Endodermal cell (in vitro differentiated cells): ENCODE data around the gene CTTNBP2NL. TPM values are rescaled to one million over a fixed set of nuclear protein-coding genes. Genes with fewer than 3 reads are reported as not detected.
"Not testable (repeated sequence)": the region's sequence is repeated elsewhere in the genome, so short reads cannot be mapped to it uniquely, and the experiment has no call there.

Experiments used
- DNase-seq: peaks from one replicate; pipeline ENCODE4 v3.0.0-alpha.2; 2017
- H3K27ac ChIP-seq: 2 replicates; pipeline ENCODE4 v1.5.1; 2013; ENCODE audit warnings: mild to moderate bottlenecking, low read depth, low read length, moderate library complexity
- H3K27me3 ChIP-seq: 2 replicates; pipeline ENCODE4 v1.6.1; 2013; ENCODE audit warnings: mild to moderate bottlenecking, low read length, moderate library complexity; ENCODE audit not compliant: insufficient read depth, control insufficient read depth, poor library complexity, severe bottlenecking
- H3K36me3 ChIP-seq: 2 replicates; pipeline ENCODE4 v1.7.0; 2013; ENCODE audit warnings: mild to moderate bottlenecking, low read length, moderate library complexity; ENCODE audit not compliant: control insufficient read depth, insufficient read depth
- H3K4me1 ChIP-seq: one replicate; pipeline ENCODE4 v1.7.0; 2013; ENCODE audit warnings: low read length; ENCODE audit not compliant: control insufficient read depth, insufficient read depth
- H3K4me3 ChIP-seq: 2 replicates; pipeline ENCODE4 v1.5.1; 2013; ENCODE audit warnings: mild to moderate bottlenecking, low read length, moderate library complexity
- H3K9ac ChIP-seq: 2 replicates; pipeline ENCODE4 v1.6.1; 2013; ENCODE audit warnings: mild to moderate bottlenecking, low read length, moderate library complexity; ENCODE audit not compliant: poor library complexity, severe bottlenecking; ENCODE audit errors: extremely low read depth
- H3K9me3 ChIP-seq: 2 replicates; pipeline ENCODE4 v1.6.1; 2013; ENCODE audit warnings: mild to moderate bottlenecking, low read length, moderate library complexity; ENCODE audit not compliant: control insufficient read depth
- H3K27ac Mint-ChIP-seq: 2 replicates; pipeline ENCODE4 v1.8.0; 2020; ENCODE audit warnings: mixed read lengths
- H3K27me3 Mint-ChIP-seq: 2 replicates; pipeline ENCODE4 v1.8.0; 2021; ENCODE audit warnings: mild to moderate bottlenecking, mixed read lengths; ENCODE audit not compliant: insufficient read depth
- H3K36me3 Mint-ChIP-seq: 2 replicates; pipeline ENCODE4 v1.8.0; 2020; ENCODE audit warnings: low read depth, mixed read lengths
- H3K4me1 Mint-ChIP-seq: 2 replicates; pipeline ENCODE4 v1.8.0; 2020; ENCODE audit warnings: mixed read lengths
- H3K4me3 Mint-ChIP-seq: 2 replicates; pipeline ENCODE4 v1.8.0; 2020; ENCODE audit warnings: mild to moderate bottlenecking, moderate library complexity, mixed read lengths
- H3K9me3 Mint-ChIP-seq: 2 replicates; pipeline ENCODE4 v1.8.0; 2020; ENCODE audit warnings: mild to moderate bottlenecking, mixed read lengths
- CTCF ChIP-seq: fragments of 200-600 bp; sonication (generic); conservative IDR thresholded peaks from 2 replicates; pipeline ENCODE4 v1.5.0; 2021; ENCODE audit warnings: antibody characterized with exemption, mild to moderate bottlenecking
- WGBS, 2 experiments: methylation state at CpG; one replicate each; pipeline versions ENCODE4 v1.1.5 to v1.1.7; 2013; ENCODE audit warnings: missing lambda C conversion rate in 2 of 2, mixed read lengths in 1 of 2; ENCODE audit not compliant: insufficient coverage in 1 of 2, insufficient read length in 1 of 2; 5-methylcytosine and 5-hydroxymethylcytosine counted together
- total RNA-seq, 2 donors: library from RNA; stranded (reverse); fragmentation: NEBNext Ultra II Directional in 1 of 2; extraction: Animal tissue kit (Norgen Biotek cat#: 25700) in 1 of 2; gene quantifications; 2 replicates in 1 of 2; 3 replicates in 1 of 2; pipeline ENCODE4 v1.2.1, GENCODE V29; 2021

The CTTNBP2NL gene
- total RNA-seq, 2 donors from 2014 or later: 36.0 to 41.5 TPM

GRCh38 chr1:112389689-112390088 lies 6.3 kb upstream of the CTTNBP2NL start:
- 93 to 100% methylated on average over 2 to 6 of the region's 6 CpGs for WGBS, 2 experiments
- no peak for TF ChIP-seq CTCF
- no peak overlapping the region for H3K27ac Mint-ChIP-seq

GRCh38 chr1:112390335-112390734 lies 5.7 kb upstream of the CTTNBP2NL start:
- H3K4me3 ChIP-seq, H3K9me3 ChIP-seq, H3K4me1 ChIP-seq, H3K27ac ChIP-seq, H3K27me3 ChIP-seq, H3K4me3 Mint-ChIP-seq, DNase-seq, H3K9ac ChIP-seq, H3K27ac Mint-ChIP-seq, H3K36me3 ChIP-seq, H3K9me3 Mint-ChIP-seq, H3K36me3 Mint-ChIP-seq: not testable (repeated sequence)
- Mint-ChIP-seq H3K4me1 (peaks cover 16% of the 10 kb centered on the region), H3K27me3 (peaks cover 15% of the 10 kb centered on the region)
- WGBS, 2 experiments: 90 to 94% methylated on average over 15 of the region's 15 CpGs

More at GRCh38 chr1:112389689-112390088, 6.3 kb upstream of the CTTNBP2NL start:
- Mint-ChIP-seq H3K4me1 (peaks cover 14% of the 10 kb centered on the region), H3K4me3 (no peak overlapping the region), H3K36me3 (no peaks in the 10 kb centered on the region), H3K27me3 (peaks cover 19% of the 10 kb centered on the region), H3K9me3 (no peaks in the 10 kb centered on the region)
- Histone ChIP-seq H3K36me3 (no peaks in the 10 kb centered on the region), H3K9me3 (no peaks in the 10 kb centered on the region), H3K27me3 (no peaks in the 10 kb centered on the region), H3K9ac (no peak overlapping the region), H3K4me1 (peaks cover 2% of the 10 kb centered on the region), H3K27ac (no peak overlapping the region), H3K4me3 (no peak overlapping the region)
- DNase-seq: no peak

GRCh38 chr1:112390775-112391602 lies 5.0 kb upstream of the CTTNBP2NL start:
- H3K9me3 ChIP-seq: no peaks in the 10 kb centered on the region
- no peaks in the 10 kb centered on the region for H3K36me3 Mint-ChIP-seq
- H3K9ac ChIP-seq: no peak overlapping the region
- H3K4me1 Mint-ChIP-seq: peaks cover 18% of the 10 kb centered on the region
- no peaks in the 10 kb centered on the region for H3K36me3 ChIP-seq
- H3K4me3 Mint-ChIP-seq: peak overlapping the region; percentile 46
- peak overlapping the region; percentile 77 for H3K27ac Mint-ChIP-seq
- peak; percentile 97 for DNase-seq
- H3K27me3 ChIP-seq: no peaks in the 10 kb centered on the region
- 6 to 13% methylated on average over 10 to 15 of the region's 15 CpGs for WGBS, 2 experiments
- no peak overlapping the region for H3K27ac ChIP-seq
- peaks cover 5% of the 10 kb centered on the region for H3K4me1 ChIP-seq
- H3K9me3 Mint-ChIP-seq: no peaks in the 10 kb centered on the region
- peaks cover 15% of the 10 kb centered on the region for H3K27me3 Mint-ChIP-seq
- TF ChIP-seq CTCF: peak; percentile 96
- H3K4me3 ChIP-seq: peak overlapping the region; percentile 66
